Calu3 (cell line): ENCODE measurements around the gene ACAD10. TPM values are rescaled to one million over a fixed set of nuclear protein-coding genes. Genes with fewer than 3 reads are reported as not detected.

Experiments used
- BruUV-seq: library from RNA; stranded (reverse); fragments of 400-500 nt; replicated peaks from 2 replicates; lab custom pipeline; 2021; lab: Mats Ljungman, UMichigan
- CTCF ChIA-PET: fragments of 300-600 bp; sonication (Branson Sonifier 250); formaldehyde crosslinking; loops from one replicate; lab custom pipeline; 2022; ENCODE audit warnings: antibody characterized with exemption; lab: Charles Lee
- DNase-seq: peaks from one replicate; pipeline ENCODE4 v3.0.0; 2022
- H3K27ac Mint-ChIP-seq: one replicate; pipeline ENCODE4 v1.8.0; 2022; ENCODE audit warnings: mixed read lengths; ENCODE audit not compliant: unreplicated experiment
- H3K27me3 Mint-ChIP-seq: one replicate; pipeline ENCODE4 v1.8.0; 2022; ENCODE audit warnings: mixed read lengths; ENCODE audit not compliant: unreplicated experiment
- H3K36me3 Mint-ChIP-seq: one replicate; pipeline ENCODE4 v1.8.0; 2022; ENCODE audit warnings: mild to moderate bottlenecking, moderate library complexity, mixed read lengths; ENCODE audit not compliant: insufficient read depth, unreplicated experiment
- H3K4me1 Mint-ChIP-seq: one replicate; pipeline ENCODE4 v1.8.0; 2022; ENCODE audit warnings: mild to moderate bottlenecking, low read depth, mixed read lengths; ENCODE audit not compliant: unreplicated experiment
- H3K4me3 Mint-ChIP-seq: one replicate; pipeline ENCODE4 v1.8.0; 2022; ENCODE audit warnings: mild to moderate bottlenecking, low read depth, moderate library complexity, mixed read lengths; ENCODE audit not compliant: unreplicated experiment
- H3K9me3 Mint-ChIP-seq: one replicate; pipeline ENCODE4 v1.8.0; 2022; ENCODE audit warnings: low read depth, mixed read lengths; ENCODE audit not compliant: unreplicated experiment
- intact Hi-C: fragments of 100-400 bp; cut with micrococcal nuclease; formaldehyde crosslinking; loops from one replicate; pipeline ENCODE4 v1.10.0; 2022; ENCODE audit not compliant: unreplicated experiment
- total RNA-seq: library from RNA; stranded (reverse); gene quantifications from 2 replicates; pipeline ENCODE4 v1.2.3, GENCODE V29; 2022
- TF ChIP-seq, protein P1 (sequence below): fragments of 200-600 bp; IDR thresholded peaks from one replicate; pipeline ENCODE4 v1.8.0; 2022; ENCODE audit warnings: antibody characterized with exemption; ENCODE audit not compliant: unreplicated experiment

Gene ACAD10
- total RNA-seq, 1 experiment from 2014 or later: 50.8 TPM

DNA sequence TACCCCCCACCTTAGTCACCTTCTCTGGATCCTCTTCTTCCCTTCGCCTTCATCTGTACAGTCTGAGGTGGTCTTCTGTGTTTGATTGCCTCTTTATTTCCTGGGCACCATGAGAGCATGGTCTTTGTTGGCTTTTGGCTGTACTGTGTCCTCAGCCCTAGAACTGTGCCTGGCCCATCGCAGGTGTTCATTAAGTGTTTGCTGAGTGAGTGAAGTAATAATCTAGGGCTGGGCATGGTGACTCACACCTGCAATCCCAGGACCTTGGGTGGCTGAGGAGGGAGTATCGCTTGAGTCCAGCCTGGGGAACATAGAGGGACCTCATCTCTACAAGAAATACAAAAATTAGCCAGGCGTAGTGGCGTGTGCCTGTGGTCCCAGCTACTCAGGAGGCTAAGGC lies 94.8 kb downstream of the ACAD10 start:
- CTCF ChIA-PET: interaction anchor here (0.6 kb wide), 1 partner anchor 566 kb away, joined by 4 read pairs; no protein-coding TSS in a partner anchor
- no peaks in the 10 kb centered on the region for H3K9me3 Mint-ChIP-seq
- peaks cover 56% of the 10 kb centered on the region for H3K36me3 Mint-ChIP-seq
- peak overlapping the region; percentile 9 for H3K4me3 Mint-ChIP-seq
- peaks cover 41% of the 10 kb centered on the region for H3K4me1 Mint-ChIP-seq
- H3K27ac Mint-ChIP-seq: peak overlapping the region; percentile 74
- TF ChIP-seq, protein P1, sequence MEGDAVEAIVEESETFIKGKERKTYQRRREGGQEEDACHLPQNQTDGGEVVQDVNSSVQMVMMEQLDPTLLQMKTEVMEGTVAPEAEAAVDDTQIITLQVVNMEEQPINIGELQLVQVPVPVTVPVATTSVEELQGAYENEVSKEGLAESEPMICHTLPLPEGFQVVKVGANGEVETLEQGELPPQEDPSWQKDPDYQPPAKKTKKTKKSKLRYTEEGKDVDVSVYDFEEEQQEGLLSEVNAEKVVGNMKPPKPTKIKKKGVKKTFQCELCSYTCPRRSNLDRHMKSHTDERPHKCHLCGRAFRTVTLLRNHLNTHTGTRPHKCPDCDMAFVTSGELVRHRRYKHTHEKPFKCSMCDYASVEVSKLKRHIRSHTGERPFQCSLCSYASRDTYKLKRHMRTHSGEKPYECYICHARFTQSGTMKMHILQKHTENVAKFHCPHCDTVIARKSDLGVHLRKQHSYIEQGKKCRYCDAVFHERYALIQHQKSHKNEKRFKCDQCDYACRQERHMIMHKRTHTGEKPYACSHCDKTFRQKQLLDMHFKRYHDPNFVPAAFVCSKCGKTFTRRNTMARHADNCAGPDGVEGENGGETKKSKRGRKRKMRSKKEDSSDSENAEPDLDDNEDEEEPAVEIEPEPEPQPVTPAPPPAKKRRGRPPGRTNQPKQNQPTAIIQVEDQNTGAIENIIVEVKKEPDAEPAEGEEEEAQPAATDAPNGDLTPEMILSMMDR: no peak
- H3K27me3 Mint-ChIP-seq: no peaks in the 10 kb centered on the region
- DNase-seq: peak; percentile 60
- BruUV-seq: no TSS peak
- intact Hi-C loops: loop anchor here (10.0 kb wide), 1 partner anchor 96 kb away; the partner anchor contains the start of genes ACAD10 and BRAP

DNA sequence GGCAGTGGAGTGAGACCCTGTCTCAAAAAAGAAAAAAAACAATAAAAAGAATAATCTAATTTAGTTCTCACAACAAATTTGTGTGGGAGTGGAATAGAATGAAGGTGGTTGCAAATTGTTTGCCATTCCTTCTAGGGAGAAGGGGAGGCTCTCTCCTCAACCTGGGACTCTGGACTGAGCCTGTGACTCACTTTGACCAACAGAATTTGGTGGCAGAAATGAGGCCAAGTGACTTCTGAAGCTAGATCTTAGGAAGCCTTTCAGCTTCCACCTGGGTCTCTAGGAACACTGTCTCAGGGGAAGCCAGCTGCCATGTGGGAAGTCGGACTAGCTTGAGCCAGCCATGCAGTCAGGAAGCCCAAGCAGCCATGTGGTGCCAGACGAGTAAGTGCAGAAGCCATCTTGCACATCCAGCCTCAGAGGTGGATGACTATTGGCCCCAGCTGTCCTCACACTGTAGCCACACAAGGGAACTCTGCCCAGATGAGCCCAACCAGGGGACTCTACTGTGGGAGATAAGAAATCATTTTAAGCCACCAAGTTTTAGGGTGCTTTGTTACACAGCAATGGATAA lies 95.3 kb downstream of the ACAD10 start:
- H3K9me3 Mint-ChIP-seq: no peaks in the 10 kb centered on the region

DNA sequence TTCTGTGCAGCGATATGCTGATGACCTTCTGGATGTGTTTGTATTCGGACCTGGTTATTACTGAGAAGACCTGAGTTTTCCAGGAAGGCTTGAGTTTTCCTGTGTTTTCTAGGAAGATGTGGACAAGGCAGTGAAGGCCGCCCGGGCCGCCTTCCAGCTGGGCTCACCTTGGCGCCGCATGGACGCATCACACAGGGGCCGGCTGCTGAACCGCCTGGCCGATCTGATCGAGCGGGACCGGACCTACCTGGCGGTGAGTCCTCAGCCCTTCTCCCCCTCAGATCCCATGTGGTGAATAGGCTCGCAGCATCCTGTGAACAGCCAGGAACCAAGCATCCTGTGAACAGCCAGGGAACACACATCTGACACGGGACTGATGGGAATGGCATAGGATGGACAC lies 97.2 kb downstream of the ACAD10 start:
- H3K4me1 Mint-ChIP-seq: peaks cover 16% of the 10 kb centered on the region
- peaks cover 43% of the 10 kb centered on the region for H3K36me3 Mint-ChIP-seq
- CTCF ChIA-PET: no interaction called here
- intact Hi-C loops: loop anchor here (10.0 kb wide), 1 partner anchor 98 kb away; the partner anchor contains the start of genes ACAD10 and BRAP
- no TSS peak for BruUV-seq
- H3K9me3 Mint-ChIP-seq: no peaks in the 10 kb centered on the region
- H3K4me3 Mint-ChIP-seq: no peak overlapping the region
- TF ChIP-seq, protein P1: no peak
- DNase-seq: no peak
- no peaks in the 10 kb centered on the region for H3K27me3 Mint-ChIP-seq
- H3K27ac Mint-ChIP-seq: no peak overlapping the region

More for the DNA sequence above, 95.3 kb downstream of the ACAD10 start:
- Mint-ChIP-seq H3K27ac (peak overlapping the region; percentile 74), H3K4me1 (peaks cover 35% of the 10 kb centered on the region), H3K27me3 (no peaks in the 10 kb centered on the region), H3K36me3 (peaks cover 53% of the 10 kb centered on the region), H3K4me3 (no peak overlapping the region)
- DNase-seq: no peak
- intact Hi-C loops: loop anchor here (10.0 kb wide), 1 partner anchor 96 kb away; the partner anchor contains the start of genes ACAD10 and BRAP
- TF ChIP-seq, protein P1: no peak
- CTCF ChIA-PET: interaction anchor here (0.6 kb wide), 1 partner anchor 567 kb away, joined by 4 read pairs; no protein-coding TSS in a partner anchor
- no TSS peak for BruUV-seq

DNA sequence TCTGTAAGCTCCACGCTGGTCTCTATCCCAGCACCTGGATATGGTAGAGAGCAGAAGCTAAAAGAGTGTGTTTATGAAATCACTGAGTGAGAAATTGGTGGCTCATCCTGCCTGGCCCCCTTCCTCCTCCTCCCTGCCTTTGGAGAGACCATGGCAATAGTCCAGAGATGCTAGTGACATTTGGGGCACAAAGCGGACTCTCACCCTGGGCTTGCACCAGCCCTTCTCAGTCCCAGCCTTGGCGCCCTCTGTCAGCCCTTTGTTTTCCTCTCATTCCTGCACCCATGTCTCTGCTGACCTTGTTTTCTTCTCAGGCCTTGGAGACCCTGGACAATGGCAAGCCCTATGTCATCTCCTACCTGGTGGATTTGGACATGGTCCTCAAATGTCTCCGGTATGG lies 99.1 kb downstream of the ACAD10 start:
- no peak overlapping the region for H3K4me3 Mint-ChIP-seq
- BruUV-seq: no TSS peak
- intact Hi-C loops: loop anchor here (10.0 kb wide), 1 partner anchor 100 kb away; the partner anchor contains the start of genes ACAD10 and BRAP
- CTCF ChIA-PET: interaction anchor here (0.7 to 1.1 kb wide), 2 partner anchors 28 to 31 kb away, joined by 3 read pairs; no protein-coding TSS in a partner anchor
- H3K4me1 Mint-ChIP-seq: peaks cover 13% of the 10 kb centered on the region
- no peaks in the 10 kb centered on the region for H3K9me3 Mint-ChIP-seq
- peaks cover 46% of the 10 kb centered on the region for H3K36me3 Mint-ChIP-seq
- H3K27me3 Mint-ChIP-seq: no peaks in the 10 kb centered on the region
- TF ChIP-seq, protein P1: no peak
- H3K27ac Mint-ChIP-seq: no peak overlapping the region
- no peak for DNase-seq
